Endodermal cell (in vitro differentiated cells): ENCODE results near the gene CA14. TPM values are rescaled to one million over a fixed set of nuclear protein-coding genes. Genes with fewer than 3 reads are reported as not detected.

Experiments
- DNase-seq: peaks from one replicate; pipeline ENCODE4 v3.0.0-alpha.2; 2017
- H3K27ac ChIP-seq: 2 replicates; pipeline ENCODE4 v1.5.1; 2013; ENCODE audit warnings: mild to moderate bottlenecking, low read depth, low read length, moderate library complexity
- H3K27me3 ChIP-seq: 2 replicates; pipeline ENCODE4 v1.6.1; 2013; ENCODE audit warnings: mild to moderate bottlenecking, low read length, moderate library complexity; ENCODE audit not compliant: insufficient read depth, control insufficient read depth, poor library complexity, severe bottlenecking
- H3K36me3 ChIP-seq: 2 replicates; pipeline ENCODE4 v1.7.0; 2013; ENCODE audit warnings: mild to moderate bottlenecking, low read length, moderate library complexity; ENCODE audit not compliant: control insufficient read depth, insufficient read depth
- H3K4me1 ChIP-seq: one replicate; pipeline ENCODE4 v1.7.0; 2013; ENCODE audit warnings: low read length; ENCODE audit not compliant: control insufficient read depth, insufficient read depth
- H3K4me3 ChIP-seq: 2 replicates; pipeline ENCODE4 v1.5.1; 2013; ENCODE audit warnings: mild to moderate bottlenecking, low read length, moderate library complexity
- H3K9ac ChIP-seq: 2 replicates; pipeline ENCODE4 v1.6.1; 2013; ENCODE audit warnings: mild to moderate bottlenecking, low read length, moderate library complexity; ENCODE audit not compliant: poor library complexity, severe bottlenecking; ENCODE audit errors: extremely low read depth
- H3K9me3 ChIP-seq: 2 replicates; pipeline ENCODE4 v1.6.1; 2013; ENCODE audit warnings: mild to moderate bottlenecking, low read length, moderate library complexity; ENCODE audit not compliant: control insufficient read depth
- H3K27ac Mint-ChIP-seq: 2 replicates; pipeline ENCODE4 v1.8.0; 2020; ENCODE audit warnings: mixed read lengths
- H3K27me3 Mint-ChIP-seq: 2 replicates; pipeline ENCODE4 v1.8.0; 2021; ENCODE audit warnings: mild to moderate bottlenecking, mixed read lengths; ENCODE audit not compliant: insufficient read depth
- H3K36me3 Mint-ChIP-seq: 2 replicates; pipeline ENCODE4 v1.8.0; 2020; ENCODE audit warnings: low read depth, mixed read lengths
- H3K4me1 Mint-ChIP-seq: 2 replicates; pipeline ENCODE4 v1.8.0; 2020; ENCODE audit warnings: mixed read lengths
- H3K4me3 Mint-ChIP-seq: 2 replicates; pipeline ENCODE4 v1.8.0; 2020; ENCODE audit warnings: mild to moderate bottlenecking, moderate library complexity, mixed read lengths
- H3K9me3 Mint-ChIP-seq: 2 replicates; pipeline ENCODE4 v1.8.0; 2020; ENCODE audit warnings: mild to moderate bottlenecking, mixed read lengths
- WGBS, 2 experiments: methylation state at CpG; one replicate each; pipeline versions ENCODE4 v1.1.5 to v1.1.7; 2013; ENCODE audit warnings: missing lambda C conversion rate in 2 of 2, mixed read lengths in 1 of 2; ENCODE audit not compliant: insufficient coverage in 1 of 2, insufficient read length in 1 of 2; 5-methylcytosine and 5-hydroxymethylcytosine counted together
- total RNA-seq, 2 donors: library from RNA; stranded (reverse); fragmentation: NEBNext Ultra II Directional in 1 of 2; extraction: Animal tissue kit (Norgen Biotek cat#: 25700) in 1 of 2; gene quantifications; 2 replicates in 1 of 2; 3 replicates in 1 of 2; pipeline ENCODE4 v1.2.1, GENCODE V29; 2021
- TF ChIP-seq, protein P1 (sequence below): fragments of 200-600 bp; sonication (generic); conservative IDR thresholded peaks from 2 replicates; pipeline ENCODE4 v1.5.0; 2021; ENCODE audit warnings: antibody characterized with exemption, mild to moderate bottlenecking

CA14 gene
- total RNA-seq, 2 donors from 2014 or later = 53.3 to 54.0 TPM

DNA sequence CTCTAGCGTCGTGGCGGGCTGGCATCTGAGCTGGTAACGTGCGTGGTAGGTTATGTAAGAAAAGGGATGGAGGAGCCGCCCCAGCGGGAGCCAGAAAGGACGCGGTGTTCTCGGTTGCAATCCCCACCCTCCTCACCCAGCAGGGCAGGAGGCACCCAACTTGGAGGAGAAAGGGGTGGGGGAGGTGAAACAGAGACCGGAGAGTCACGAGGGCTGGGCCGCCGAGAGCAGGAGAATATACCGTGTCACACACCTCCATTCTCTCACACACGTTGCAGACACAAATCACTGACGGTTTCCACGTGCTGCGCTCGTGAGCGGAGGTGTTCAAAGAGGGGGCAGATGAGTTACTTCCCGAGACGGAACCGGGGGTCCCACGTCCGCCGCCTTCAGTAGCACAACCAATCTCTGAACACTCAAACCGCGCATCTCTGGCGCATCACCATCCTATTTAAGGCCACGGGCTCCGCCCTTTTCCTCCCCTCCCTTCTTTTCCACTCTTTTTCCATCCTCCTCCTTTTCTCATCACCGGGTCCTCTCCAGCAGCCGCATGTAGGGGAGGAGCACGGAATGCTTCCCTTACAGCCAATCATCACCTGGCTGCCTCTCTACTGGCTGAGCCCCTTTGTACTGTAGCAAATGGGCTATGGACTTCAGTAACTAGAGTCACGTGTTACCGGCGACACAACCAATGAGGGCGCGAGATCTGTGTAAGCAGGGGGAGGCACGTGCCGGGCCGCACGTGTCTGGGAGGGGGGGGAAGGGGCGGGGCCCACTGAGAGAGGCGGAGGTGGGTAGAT lies 24.4 kb downstream of the CA14 start, which contains the start of gene CIART:
TSS of gene CIART (plus strand) at position 797 of the 800 bp plus-strand sequence. CDS start 714 bp downstream, outside the sequence.
- peaks cover 29% of the 10 kb centered on the region for H3K27me3 Mint-ChIP-seq
- no peaks in the 10 kb centered on the region for H3K36me3 Mint-ChIP-seq
- H3K4me3 ChIP-seq = peak within 1 kb of the TSS; percentile 71
- TF ChIP-seq, protein P1, sequence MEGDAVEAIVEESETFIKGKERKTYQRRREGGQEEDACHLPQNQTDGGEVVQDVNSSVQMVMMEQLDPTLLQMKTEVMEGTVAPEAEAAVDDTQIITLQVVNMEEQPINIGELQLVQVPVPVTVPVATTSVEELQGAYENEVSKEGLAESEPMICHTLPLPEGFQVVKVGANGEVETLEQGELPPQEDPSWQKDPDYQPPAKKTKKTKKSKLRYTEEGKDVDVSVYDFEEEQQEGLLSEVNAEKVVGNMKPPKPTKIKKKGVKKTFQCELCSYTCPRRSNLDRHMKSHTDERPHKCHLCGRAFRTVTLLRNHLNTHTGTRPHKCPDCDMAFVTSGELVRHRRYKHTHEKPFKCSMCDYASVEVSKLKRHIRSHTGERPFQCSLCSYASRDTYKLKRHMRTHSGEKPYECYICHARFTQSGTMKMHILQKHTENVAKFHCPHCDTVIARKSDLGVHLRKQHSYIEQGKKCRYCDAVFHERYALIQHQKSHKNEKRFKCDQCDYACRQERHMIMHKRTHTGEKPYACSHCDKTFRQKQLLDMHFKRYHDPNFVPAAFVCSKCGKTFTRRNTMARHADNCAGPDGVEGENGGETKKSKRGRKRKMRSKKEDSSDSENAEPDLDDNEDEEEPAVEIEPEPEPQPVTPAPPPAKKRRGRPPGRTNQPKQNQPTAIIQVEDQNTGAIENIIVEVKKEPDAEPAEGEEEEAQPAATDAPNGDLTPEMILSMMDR = no peak
- no peaks in the 10 kb centered on the region for H3K4me1 ChIP-seq
- H3K9ac ChIP-seq = no peak within 1 kb of the TSS
- H3K9me3 Mint-ChIP-seq = peaks cover 11% of the 10 kb centered on the region
- H3K27ac ChIP-seq = peak within 1 kb of the TSS; percentile 64
- H3K27ac Mint-ChIP-seq = peak within 1 kb of the TSS; percentile 90
- H3K9me3 ChIP-seq = no peaks in the 10 kb centered on the region
- H3K4me3 Mint-ChIP-seq = peak within 1 kb of the TSS; percentile 57
- WGBS, 2 experiments = 32 to 37% methylated on average over 27 to 41 of the region's 46 CpGs
- no peaks in the 10 kb centered on the region for H3K36me3 ChIP-seq
- peak; percentile 95 for DNase-seq
- H3K27me3 ChIP-seq = peaks cover 22% of the 10 kb centered on the region
- peaks cover 11% of the 10 kb centered on the region for H3K4me1 Mint-ChIP-seq

DNA sequence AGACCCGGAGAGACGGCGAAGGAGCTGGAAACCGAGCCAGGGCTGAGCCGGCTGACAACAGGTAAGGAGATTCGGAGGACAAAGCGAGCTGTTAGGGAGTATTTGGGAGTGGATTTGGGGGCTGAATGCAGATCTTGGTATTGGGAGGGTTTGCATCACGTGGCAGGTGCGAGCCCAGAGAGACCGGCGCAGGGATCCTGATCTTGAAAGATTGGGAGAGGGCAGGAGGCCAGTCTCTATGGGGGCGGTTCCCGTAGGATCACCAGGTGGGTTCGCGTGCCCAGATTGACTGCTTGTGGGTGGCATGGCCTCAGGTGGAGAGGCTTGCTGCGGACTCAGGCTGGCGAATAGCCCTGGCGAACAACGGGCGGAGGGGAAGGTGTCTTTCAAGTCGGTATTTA lies 25.0 kb downstream of the CA14 start:
- no peak for DNase-seq
- peaks cover 11% of the 10 kb centered on the region for H3K9me3 Mint-ChIP-seq
- H3K27me3 ChIP-seq = peaks cover 22% of the 10 kb centered on the region
- H3K4me3 ChIP-seq = peak overlapping the region; percentile 71
- H3K4me1 Mint-ChIP-seq = peaks cover 11% of the 10 kb centered on the region
- peak overlapping the region; percentile 81 for H3K27ac Mint-ChIP-seq
- H3K4me3 Mint-ChIP-seq = peak overlapping the region; percentile 57
- H3K4me1 ChIP-seq = no peaks in the 10 kb centered on the region
- H3K9me3 ChIP-seq = no peaks in the 10 kb centered on the region
- TF ChIP-seq, protein P1 = no peak
- H3K27me3 Mint-ChIP-seq = peaks cover 29% of the 10 kb centered on the region
- no peaks in the 10 kb centered on the region for H3K36me3 Mint-ChIP-seq
- WGBS, 2 experiments = 18 to 30% methylated on average over 13 to 21 of the region's 21 CpGs
- no peaks in the 10 kb centered on the region for H3K36me3 ChIP-seq
- no peak overlapping the region for H3K9ac ChIP-seq
- no peak overlapping the region for H3K27ac ChIP-seq

DNA sequence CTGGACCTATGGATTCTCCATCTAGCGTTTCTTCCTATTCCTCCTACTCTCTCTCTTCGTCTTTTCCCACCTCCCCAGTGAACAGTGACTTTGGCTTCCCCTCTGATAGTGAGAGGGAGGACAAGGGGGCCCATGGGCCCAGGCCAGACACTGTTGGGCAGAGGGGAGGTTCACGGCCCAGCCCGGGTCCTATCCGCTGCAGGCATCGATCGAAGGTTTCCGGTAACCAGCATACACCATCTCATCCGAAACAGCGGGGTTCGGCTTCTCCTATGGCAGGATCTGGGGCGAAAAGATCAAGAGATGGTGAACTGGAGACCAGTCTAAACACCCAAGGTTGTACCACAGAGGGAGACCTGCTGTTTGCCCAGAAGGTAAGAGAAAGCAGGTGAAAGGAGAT lies 25.7 kb downstream of the CA14 start:
- no peak for DNase-seq
- no peaks in the 10 kb centered on the region for H3K36me3 Mint-ChIP-seq
- no peak overlapping the region for H3K27ac Mint-ChIP-seq
- H3K9me3 Mint-ChIP-seq = peaks cover 11% of the 10 kb centered on the region
- H3K9me3 ChIP-seq = no peaks in the 10 kb centered on the region
- H3K27me3 ChIP-seq = peaks cover 22% of the 10 kb centered on the region
- H3K4me1 Mint-ChIP-seq = peaks cover 11% of the 10 kb centered on the region
- TF ChIP-seq, protein P1 = no peak
- H3K27me3 Mint-ChIP-seq = peaks cover 29% of the 10 kb centered on the region
- H3K9ac ChIP-seq = no peak overlapping the region
- H3K27ac ChIP-seq = no peak overlapping the region
- no peaks in the 10 kb centered on the region for H3K36me3 ChIP-seq
- H3K4me3 Mint-ChIP-seq = peak overlapping the region; percentile 57
- H3K4me1 ChIP-seq = no peaks in the 10 kb centered on the region
- WGBS, 2 experiments = 96 to 100% methylated on average over 4 to 12 of the region's 12 CpGs
- H3K4me3 ChIP-seq = peak overlapping the region; percentile 71
